RWPE2 (cell line): ENCODE measurements around the gene EN2.

Experiments
- ATAC-seq: fragments of 200-7000 bp; cut with Tn5 transposase; 3 replicates; pipeline ENCODE4 v1.9.1; 2021; ENCODE audit warnings: low read depth
- DNase-seq: peaks from one replicate; pipeline ENCODE4 v3.0.0-alpha.2; 2020; ENCODE audit warnings: low spot score
- H3K27ac ChIP-seq: fragments of 450-650 bp; 2 replicates; pipeline ENCODE4 v1.5.1; 2017; ENCODE audit warnings: mild to moderate bottlenecking; ENCODE audit not compliant: poor library complexity, severe bottlenecking
- H3K27me3 ChIP-seq: fragments of 250-450 bp; sonication (Bioruptor Pico); 2 replicates; pipeline ENCODE4 v1.5.1; 2021; ENCODE audit warnings: mild to moderate bottlenecking, moderate library complexity; ENCODE audit not compliant: insufficient read depth, poor library complexity, severe bottlenecking
- H3K36me3 ChIP-seq: fragments of 250-450 bp; sonication (Bioruptor Pico); 2 replicates; pipeline ENCODE4 v1.5.1; 2020; ENCODE audit warnings: low read depth, mild to moderate bottlenecking, moderate library complexity
- H3K4me1 ChIP-seq: fragments of 250-450 bp; sonication (Bioruptor Pico); 2 replicates; pipeline ENCODE4 v1.5.1; 2021; ENCODE audit warnings: mild to moderate bottlenecking, moderate library complexity; ENCODE audit not compliant: insufficient read depth, poor library complexity, severe bottlenecking
- H3K4me3 ChIP-seq: fragments of 250-450 bp; sonication (Bioruptor Pico); 2 replicates; pipeline ENCODE4 v1.5.1; 2021; ENCODE audit warnings: mild to moderate bottlenecking, moderate library complexity; ENCODE audit not compliant: severe bottlenecking
- H3K9me3 ChIP-seq: fragments of 250-450 bp; sonication (Bioruptor Pico); 2 replicates; pipeline ENCODE4 v1.5.1; 2021; ENCODE audit warnings: mild to moderate bottlenecking, moderate library complexity; ENCODE audit not compliant: severe bottlenecking
- TF ChIP-seq, protein P1 (sequence below): fragments of 450-650 bp; IDR thresholded peaks from one replicate; pipeline ENCODE4 v1.5.1; 2017; ENCODE audit warnings: mild to moderate bottlenecking, moderate library complexity; ENCODE audit not compliant: poor library complexity, severe bottlenecking

Gene EN2

DNA sequence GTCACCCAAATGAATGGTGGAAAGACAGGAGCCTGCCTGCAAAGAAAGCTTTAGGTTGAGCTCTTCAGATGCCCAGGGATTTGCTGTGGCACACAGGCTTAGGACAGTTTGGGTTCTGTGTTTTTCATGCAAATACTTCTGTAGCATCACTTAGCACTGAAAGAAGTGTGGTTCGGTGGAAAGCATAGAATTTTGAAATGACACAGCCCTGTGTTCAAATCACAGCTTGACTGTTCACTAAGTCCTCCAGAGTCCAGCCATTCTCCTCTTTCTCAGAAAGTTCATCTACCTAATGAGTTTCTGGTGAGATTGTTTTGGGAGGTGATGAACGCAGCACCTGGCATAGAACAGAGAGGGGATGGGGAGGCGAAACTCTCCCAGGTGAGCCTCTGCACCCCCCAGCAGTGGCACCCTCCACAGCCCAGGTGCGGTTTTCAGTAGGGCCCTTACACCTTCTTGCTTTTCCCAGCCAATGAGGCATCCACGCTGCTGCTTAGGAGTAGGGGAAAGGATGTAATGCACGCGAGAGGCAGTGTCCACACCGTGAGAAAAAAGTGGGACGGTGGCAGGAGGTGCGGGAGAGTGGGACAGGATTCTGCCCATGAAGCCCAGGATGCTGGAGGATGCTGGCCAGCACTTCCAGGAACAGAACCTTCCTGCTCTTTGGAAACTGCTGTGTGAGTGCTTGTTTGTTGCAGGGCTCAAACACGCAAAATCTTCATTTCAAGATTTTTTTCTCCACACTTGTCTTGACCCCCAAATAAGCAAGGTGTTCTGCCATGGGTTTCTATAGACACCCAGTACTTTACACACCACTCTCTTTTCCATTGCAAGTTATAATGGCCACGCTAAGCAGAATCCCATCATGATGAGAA lies 11.6 kb downstream of the EN2 start:
- Histone ChIP-seq H3K4me1 (no peaks in the 10 kb centered on the region), H3K27me3 (peaks cover 100% of the 10 kb centered on the region), H3K27ac (no peak overlapping the region), H3K9me3 (no peaks in the 10 kb centered on the region), H3K4me3 (no peak overlapping the region), H3K36me3 (no peaks in the 10 kb centered on the region)
- TF ChIP-seq, protein P1, sequence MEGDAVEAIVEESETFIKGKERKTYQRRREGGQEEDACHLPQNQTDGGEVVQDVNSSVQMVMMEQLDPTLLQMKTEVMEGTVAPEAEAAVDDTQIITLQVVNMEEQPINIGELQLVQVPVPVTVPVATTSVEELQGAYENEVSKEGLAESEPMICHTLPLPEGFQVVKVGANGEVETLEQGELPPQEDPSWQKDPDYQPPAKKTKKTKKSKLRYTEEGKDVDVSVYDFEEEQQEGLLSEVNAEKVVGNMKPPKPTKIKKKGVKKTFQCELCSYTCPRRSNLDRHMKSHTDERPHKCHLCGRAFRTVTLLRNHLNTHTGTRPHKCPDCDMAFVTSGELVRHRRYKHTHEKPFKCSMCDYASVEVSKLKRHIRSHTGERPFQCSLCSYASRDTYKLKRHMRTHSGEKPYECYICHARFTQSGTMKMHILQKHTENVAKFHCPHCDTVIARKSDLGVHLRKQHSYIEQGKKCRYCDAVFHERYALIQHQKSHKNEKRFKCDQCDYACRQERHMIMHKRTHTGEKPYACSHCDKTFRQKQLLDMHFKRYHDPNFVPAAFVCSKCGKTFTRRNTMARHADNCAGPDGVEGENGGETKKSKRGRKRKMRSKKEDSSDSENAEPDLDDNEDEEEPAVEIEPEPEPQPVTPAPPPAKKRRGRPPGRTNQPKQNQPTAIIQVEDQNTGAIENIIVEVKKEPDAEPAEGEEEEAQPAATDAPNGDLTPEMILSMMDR = no peak
- no peak for ATAC-seq
- peak; percentile 36 for DNase-seq

DNA sequence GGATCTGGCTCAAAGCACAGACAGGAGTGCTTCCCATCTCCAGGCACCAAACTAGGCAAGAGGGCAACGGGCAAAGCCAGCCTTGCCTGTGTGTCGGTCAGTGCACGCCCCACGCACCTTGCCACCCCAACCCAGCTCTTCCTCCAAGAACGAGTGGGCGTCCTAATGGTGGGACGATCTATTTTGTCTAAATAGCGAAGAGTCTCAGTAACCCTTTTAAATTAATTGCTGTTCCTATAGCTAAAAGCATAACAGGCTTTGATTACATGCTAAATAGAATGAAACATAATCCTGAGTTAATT lies 12.2 kb downstream of the EN2 start:
- no peak overlapping the region for H3K4me3 ChIP-seq
- ATAC-seq (no peak), DNase-seq (peak; percentile 33)
- H3K27me3 ChIP-seq = peaks cover 100% of the 10 kb centered on the region
- no peaks in the 10 kb centered on the region for H3K4me1 ChIP-seq
- no peaks in the 10 kb centered on the region for H3K36me3 ChIP-seq
- TF ChIP-seq, protein P1 = no peak
- H3K9me3 ChIP-seq = no peaks in the 10 kb centered on the region
- H3K27ac ChIP-seq = no peak overlapping the region

DNA sequence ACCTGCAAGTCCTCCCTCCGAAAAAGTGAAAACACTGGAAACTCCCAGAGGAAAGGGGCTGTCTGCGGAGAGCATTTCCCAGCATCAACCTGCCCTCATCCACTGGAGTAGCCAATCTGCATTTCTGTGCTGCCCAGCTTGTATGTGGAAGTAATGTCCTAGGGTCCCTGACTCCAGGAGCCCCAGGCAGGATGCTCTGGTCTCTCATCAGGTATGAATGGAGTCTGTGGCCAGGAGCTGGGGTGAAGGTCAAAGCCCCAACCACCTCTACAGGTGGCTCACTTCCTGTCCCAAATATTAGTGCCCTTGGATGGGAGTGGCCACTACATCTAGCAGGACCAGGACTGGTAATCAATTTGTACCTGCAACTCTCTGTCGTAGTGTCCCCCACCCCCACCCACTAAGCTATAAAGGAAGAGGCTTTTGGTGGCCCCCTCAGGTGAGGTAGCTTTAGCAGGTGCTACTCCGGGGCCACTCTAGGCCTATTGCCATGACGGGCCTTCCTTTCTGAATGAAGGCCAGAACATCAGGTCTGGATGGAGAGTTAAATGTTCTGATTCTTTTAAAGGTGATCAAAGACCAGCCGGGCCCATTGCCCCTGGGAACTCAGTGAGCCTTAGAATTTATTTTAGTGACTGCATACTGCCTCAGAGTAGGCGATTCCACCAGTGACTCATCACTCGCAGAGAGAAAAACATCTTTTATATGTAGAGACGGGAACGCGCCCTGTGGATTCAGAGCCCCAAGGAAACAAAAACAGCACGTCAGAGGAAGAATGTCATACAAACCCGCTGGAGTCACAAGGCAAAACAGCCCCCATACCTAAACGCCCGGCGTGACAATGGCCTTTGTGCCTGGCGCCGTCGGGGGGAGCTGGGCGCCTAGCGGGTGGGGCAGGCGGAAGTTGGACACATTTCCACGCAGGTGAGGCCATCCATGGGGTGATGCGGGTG lies 13.0 kb downstream of the EN2 start:
- Histone ChIP-seq H3K4me3 (no peak overlapping the region), H3K4me1 (no peaks in the 10 kb centered on the region), H3K27ac (no peak overlapping the region), H3K36me3 (no peaks in the 10 kb centered on the region), H3K9me3 (no peaks in the 10 kb centered on the region), H3K27me3 (peaks cover 96% of the 10 kb centered on the region)
- DNase-seq (no peak), ATAC-seq (no peak)
- TF ChIP-seq, protein P1 = no peak

DNA sequence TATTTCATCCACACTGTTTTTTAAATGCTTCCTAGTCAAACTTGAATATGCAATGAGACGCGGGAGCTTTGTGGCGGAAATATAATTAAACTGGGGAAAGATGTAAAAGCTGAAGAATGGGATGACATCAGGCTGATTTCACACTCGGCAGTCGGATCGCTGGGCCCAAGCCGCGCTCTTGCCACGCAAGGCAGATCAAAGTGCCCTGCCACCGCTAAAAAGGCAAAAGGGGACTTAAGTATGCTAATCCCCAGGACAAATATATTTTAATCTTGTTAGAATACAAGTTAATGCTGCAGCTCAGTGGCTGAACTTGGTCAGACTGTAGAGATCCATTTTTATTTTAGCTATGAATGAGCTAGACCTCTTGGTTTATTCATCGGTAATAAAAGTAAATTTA lies 13.8 kb downstream of the EN2 start:
- ATAC-seq (no peak), DNase-seq (no peak)
- no peaks in the 10 kb centered on the region for H3K36me3 ChIP-seq
- no peaks in the 10 kb centered on the region for H3K4me1 ChIP-seq
- no peaks in the 10 kb centered on the region for H3K9me3 ChIP-seq
- TF ChIP-seq, protein P1 = no peak
- no peak overlapping the region for H3K27ac ChIP-seq
- H3K4me3 ChIP-seq = no peak overlapping the region
- peaks cover 96% of the 10 kb centered on the region for H3K27me3 ChIP-seq
